KBM-7 (cell line): Measurements from ENCODE around the gene DYRK3.

Source experiments
- DNase-seq: peaks from one replicate; pipeline ENCODE4 v3.0.0-alpha.2; 2015
- in situ Hi-C: fragments of 300-500 bp; cut with MboI; formaldehyde crosslinking; loops from 2 replicates; pipeline ENCODE4 v1.14.3; 2020; ENCODE audit warnings: low sequenced_read_pairs, low pct_unique_long_range_greater_than_20kb, mixed read lengths

DYRK3 gene

DNA sequence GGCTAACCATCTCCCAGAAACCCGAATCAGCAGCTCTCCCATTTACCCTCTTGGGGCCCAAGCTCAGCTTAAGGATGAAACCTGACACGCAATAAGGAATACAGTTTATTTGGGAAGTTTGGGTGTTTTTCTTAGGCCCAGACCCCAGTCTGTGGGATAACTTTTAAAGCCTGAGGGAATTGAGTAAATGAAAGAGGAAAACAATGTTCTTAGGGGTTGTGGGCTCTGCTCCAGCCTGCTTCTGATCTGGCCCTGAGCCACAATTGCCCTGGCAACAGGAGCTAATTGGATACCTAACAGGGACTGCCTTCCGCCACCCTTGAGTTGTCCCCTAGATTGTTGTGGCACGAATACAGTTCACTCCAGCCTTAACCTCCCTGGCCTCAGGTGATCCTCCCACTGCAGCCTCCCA lies 20.1 kb downstream of the DYRK3 start:
- DNase-seq = no peak
- in situ Hi-C loops = no loop called here

DNA sequence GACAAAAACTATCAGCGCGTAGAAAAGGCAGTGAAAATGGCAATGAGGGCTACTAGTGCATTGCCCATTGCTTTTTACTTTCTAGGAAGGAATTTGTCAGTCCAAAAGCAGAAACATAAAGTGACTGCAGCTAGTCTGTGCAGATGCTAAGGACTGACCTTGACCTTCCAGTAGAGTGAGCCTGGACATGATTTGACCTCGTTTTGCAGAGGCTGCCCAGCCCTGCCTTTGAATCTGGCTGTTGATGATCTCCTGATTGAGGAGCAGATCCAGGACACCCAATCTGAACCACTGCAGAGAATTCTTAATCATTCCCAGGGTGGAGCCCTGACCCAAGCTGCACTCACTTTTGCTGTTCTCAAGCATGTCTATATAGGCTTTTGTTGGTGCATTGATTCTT lies 21.6 kb downstream of the DYRK3 start:
- in situ Hi-C loops = no loop called here
- DNase-seq = no peak

DNA sequence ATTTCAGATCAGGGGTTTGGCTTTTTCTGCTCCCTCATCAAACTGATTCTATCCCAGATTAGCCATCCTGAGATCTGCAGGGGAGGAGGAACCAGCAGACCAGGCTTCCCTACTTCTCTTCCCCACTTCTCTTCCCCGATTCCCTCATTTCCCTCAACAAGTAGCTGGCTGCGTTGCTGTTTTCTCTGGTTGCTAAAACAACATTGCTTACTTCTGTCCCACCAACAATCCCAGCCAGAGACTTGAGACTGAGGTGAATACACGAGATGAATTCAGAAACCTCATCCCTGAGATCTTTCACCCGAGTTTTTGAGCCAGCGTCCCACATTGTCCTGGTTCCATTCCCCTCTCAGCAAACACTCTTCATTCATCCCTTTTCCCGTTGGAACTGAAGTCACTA lies 22.4 kb downstream of the DYRK3 start:
- DNase-seq = no peak
- in situ Hi-C loops = no loop called here

DNA sequence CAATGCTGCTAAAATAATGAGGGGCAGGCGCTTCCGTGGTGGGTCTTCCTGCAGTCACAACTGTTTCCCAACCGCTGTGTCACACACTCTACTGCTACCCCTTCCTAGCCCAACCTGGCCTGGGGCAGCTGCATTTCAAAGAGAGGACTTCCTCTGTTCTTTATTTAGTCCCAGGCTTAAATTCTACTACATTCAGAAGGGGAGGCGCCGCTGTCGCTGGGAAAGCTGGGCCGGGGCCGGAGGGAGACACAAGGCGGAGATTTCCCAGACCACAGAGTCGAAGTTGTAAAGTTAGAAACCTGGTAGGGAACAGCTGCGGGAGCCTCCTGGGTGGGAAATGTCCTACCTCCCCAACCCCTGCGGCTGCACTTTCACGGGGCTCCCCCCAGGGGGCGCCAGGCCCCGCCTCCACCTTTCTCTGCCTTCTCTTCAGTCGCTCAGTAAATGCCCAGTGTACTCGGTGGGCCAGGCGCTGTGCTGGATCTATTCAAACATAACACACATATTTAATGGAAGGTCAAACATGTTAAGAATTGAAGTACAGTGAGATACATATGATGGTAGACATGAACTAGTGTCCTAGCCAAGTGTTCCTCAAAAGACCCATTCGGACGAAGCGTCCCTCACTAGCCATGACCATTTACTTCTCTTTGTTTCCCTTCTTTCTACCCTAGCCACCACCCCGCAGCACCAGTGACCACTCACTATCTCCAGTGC lies 23.1 kb downstream of the DYRK3 start:
- in situ Hi-C loops = no loop called here
- peak; percentile 89 for DNase-seq

DNA sequence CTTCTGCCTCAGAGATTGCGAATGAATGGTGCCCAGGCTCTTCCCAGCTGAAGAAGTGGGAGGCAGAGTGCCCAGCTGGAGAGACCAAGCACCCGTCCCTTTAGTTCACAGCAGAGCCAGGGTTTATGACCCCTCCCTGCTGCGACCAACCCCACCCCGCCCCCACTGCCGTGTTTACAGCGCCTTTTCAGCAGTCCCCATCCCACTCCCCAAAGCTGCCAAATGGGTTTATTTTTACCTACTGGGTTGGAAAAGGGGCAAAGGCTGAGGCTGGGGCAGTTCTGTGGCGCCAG lies 23.6 kb downstream of the DYRK3 start:
- DNase-seq = no peak
- in situ Hi-C loops = no loop called here

DNA sequence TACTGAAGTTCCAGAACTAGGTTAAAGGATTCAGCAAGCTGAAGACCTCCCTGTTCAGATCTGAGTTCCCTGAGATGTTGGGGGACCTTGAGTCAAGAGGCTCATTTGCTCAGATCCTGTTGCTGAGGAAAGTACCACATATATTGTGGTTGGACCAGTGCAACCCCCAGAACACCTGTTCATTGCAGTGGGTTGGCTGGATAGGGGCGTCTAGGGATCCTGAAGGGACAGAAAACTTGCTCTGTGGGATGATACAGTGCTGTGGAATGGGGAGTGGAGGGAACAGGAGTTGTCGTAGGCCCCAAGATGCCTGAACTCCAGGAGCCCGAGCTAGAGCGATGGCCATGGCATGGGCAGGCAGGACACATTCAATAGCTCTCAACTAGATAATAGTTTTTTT lies 24.8 kb downstream of the DYRK3 start:
- in situ Hi-C loops = no loop called here
- no peak for DNase-seq

DNA sequence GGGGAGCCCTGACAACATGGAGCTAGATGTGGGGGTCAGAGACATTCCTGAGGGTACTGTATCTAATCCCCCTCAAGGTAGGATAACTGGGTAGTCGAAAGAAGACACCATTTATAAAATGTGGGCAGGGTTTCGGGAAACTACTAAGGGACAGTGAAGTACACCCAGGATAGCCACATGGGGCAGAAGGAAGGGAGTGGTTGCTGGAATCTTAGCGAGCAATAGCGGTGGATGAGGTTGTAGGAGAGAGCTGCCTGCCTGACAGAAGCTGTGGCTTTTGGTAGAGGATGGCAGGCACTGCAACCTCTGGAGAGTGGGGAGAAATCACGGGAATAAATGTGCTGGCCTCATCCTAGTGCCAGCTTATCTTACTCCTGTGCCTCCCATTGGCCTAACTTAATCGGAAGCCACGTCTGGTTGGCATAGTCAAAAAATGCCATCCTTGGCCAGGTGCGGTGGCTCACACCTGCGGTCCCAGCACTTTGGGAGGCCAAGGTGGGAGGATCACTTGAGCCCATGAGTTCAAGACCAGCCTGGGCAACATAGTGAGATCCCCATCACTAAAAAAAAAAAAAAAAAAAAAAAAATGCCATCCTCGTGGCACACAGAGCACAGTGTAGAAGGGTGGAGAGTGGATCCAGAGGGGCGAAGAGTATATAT lies 26.0 kb downstream of the DYRK3 start:
- DNase-seq = no peak
- in situ Hi-C loops = no loop called here

DNA sequence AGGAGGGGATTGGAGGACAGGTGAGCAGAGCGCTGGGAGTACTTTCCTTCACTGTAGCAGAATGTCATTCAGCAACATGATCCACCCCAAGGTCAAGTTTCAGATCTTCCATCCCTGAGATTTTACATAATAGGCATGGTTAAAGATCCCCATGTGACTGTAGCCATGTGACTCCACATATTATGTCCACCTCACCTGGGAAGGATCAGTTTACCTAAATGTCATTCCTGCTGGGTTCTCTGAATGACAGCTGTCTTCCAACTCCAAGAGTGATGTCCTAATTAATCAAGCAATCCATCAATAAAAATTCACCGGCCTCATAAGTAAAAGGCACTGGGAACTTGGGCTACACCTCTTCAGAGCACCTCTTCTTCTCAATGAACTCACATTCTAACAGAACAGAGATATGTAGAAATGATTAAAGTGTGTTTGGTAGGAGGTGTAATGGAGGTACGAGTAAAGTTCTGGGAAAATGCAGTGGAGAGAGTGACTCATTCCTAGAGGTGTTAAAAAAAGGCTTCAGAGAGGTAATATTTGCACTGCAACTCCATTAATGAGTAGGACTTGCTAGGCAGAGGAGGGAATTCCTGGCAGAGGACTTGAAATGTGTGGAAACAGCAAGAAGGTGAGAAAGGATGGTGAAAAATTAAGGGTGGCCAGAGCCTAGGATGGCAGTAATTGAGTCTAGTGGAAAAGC lies 27.2 kb downstream of the DYRK3 start:
- no peak for DNase-seq
- in situ Hi-C loops = no loop called here

DNA sequence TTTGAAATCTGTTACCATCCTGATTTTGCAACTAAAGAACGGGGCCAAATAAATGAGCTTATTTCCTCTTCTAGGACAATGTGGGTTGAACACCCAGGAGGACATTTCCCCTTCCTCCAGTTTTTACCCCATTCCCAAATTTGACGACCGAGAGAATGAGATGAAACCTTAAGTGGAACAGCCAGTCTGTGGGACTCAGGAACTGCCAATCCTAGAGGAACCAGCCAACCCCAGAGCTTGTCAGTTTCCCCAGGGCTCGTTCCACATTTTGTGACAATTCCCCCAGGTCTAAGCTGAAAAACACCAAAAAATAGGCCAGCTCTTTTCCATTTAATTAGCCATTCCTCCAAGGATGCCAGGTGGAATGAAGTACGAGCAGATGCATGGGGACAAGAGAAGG lies 28.0 kb downstream of the DYRK3 start:
- DNase-seq = no peak
- in situ Hi-C loops = no loop called here

DNA sequence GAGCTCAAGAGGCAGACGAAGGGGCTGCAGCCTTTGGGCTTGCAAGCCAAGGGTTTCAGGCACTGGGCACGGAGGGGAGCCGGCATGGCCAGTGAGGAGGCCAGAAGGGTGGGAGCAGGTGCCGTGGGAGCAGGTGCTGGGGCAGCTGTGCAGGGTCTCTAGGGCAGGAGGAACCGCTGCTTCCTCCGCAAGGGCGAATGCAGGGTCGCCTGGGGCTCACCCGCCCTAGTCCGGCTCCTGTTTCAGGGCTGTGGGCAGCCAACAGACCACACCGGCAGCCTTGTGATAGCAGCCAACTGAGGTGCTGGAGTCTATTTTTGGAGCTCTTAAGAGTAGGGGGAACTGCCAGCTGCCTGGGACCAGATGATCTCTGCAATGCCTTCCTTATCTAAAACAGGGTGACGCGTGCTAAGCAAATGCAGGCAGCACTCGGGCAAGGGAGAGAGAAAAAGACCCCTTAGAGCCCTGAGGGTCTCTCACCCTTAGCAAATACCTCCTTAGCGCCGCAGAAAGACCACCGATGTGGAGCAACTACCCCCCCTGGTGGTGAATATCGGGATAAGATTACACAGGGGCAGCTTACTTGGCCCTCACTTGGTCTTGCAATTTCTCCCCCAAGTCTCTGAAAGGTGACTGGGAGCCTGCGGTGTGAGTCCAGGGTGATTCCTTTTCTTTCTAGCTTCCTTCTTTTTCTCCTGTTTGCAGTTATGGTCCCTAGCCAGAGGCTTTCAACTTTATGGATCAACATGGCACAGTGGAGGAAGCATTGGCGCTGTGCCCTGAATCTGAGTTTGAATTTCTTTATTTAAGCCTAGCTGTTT lies 28.7 kb downstream of the DYRK3 start:
- peak; percentile 86 for DNase-seq
- in situ Hi-C loops = no loop called here

DNA sequence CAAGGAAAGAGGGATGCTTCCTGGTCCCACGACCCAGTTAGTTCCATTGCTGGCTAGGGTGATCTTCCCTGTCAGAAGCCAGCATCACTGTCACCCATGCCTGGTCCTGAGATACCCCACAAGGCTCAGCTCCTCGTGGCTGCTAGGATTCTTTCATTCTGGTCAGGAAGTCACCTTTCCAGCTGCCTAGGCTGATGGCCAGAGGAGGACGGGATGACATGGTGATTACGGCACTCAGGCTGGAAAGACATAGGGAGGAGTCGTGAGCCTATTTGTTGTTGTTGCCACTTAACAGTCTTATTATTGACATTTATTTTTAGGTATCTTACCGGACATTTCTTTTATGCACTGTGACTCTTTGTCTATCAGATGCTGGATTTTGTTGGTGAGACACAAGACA lies 29.4 kb downstream of the DYRK3 start:
- DNase-seq = no peak
- in situ Hi-C loops = no loop called here

DNA sequence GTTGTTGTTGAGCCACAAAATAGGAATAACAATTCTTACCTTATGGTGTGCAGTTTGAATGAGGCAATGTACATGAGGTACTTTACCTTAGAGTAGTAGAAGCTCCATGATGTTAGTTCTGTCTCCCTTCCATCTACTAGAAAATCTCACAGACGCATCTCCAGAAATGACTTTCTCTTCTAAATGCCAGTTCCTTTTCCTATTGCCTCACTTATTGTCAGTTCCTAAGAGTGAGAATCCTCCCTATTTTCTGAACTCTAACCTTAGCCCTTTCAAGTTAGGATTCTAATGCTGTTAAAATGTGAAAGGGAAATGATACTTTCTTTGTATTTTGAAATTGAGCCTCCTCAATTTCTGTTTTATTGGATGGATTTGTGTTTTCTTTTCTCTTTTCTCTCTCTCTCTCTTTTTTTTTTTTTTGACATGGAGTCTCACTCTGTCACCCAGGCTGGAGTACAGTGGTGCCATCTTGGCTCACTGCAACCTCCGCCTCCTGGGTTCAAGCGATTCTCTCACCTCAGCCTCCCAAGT lies 30.8 kb downstream of the DYRK3 start:
- in situ Hi-C loops = no loop called here
- no peak for DNase-seq

DNA sequence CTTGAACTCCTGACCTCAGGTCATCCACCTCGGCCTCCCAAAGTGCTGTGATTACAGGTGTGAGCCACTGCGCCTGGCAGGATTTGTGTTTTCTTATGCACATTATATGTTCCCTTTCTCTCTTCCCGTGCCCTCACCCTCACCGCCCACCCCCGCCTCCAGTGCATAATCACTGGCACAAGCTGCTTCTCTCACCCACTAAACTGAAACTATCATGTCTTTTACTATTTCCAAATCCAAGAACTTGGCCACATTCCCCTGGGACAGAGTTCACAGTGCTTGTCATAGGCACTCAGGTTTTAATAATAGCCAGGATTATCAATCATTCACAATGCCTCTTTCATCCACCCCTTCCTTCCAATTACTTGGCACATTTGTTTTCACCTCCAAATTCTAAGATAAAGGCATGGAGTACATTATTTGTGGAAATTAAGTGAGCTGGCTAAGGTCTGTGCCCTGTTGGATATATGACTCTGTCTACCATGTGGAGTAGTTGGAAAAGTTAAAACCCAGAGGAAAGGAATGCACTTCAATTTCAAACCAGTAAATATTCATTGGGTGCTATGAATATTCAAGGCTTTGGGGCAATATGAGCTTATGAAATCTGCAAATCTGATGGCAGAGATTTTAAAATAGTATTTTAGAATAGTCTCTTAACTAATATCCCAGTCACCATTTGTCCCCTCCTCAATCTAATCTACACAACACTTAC lies 31.8 kb downstream of the DYRK3 start:
- in situ Hi-C loops = no loop called here
- no peak for DNase-seq

DNA sequence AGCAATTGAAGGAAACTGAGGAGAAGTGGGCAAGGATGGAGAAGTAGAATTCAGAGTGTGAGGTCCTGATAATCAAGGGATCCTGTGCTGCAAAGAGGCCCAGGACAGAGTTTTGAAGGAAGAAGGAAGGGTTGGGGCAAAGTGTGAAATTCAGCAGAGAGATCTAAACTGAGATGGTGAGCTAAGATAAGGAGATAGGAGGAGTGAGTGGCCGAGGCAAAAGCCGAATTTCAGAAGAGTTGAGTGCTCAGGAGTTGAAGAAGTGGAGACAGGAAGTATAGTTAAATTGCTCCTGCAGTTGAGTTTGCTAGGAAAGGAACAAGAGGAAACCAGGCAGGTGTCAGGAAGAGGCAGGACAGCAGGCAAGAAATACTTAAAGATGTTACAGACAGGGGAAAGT lies 33.0 kb downstream of the DYRK3 start:
- DNase-seq = peak; percentile 35
- in situ Hi-C loops = no loop called here

DNA sequence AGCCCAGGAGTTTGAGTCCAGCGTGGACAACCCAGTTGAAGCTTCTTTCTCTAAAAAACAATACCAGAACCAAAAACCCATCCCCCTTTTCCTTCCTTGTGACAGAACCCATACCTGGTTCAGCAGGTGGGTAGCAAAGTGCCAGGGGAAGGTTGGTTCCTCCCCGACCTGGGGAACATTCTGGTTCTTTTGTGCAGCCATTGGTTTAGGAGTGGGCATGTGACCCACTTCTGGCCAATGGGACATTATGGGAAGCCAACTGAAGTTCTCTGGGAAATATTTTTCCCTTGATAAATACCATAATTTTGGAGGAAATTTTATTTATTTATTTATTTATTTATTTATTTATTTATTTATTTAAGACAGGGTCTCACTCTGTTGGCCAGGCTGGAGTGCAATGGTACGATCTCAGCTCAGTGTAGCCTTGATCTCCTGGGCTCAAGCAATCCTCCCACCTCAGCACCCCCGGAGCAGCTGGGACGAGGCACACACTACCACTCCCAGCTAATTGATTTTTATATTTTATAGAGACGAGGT lies 33.6 kb downstream of the DYRK3 start:
- no peak for DNase-seq

DNA sequence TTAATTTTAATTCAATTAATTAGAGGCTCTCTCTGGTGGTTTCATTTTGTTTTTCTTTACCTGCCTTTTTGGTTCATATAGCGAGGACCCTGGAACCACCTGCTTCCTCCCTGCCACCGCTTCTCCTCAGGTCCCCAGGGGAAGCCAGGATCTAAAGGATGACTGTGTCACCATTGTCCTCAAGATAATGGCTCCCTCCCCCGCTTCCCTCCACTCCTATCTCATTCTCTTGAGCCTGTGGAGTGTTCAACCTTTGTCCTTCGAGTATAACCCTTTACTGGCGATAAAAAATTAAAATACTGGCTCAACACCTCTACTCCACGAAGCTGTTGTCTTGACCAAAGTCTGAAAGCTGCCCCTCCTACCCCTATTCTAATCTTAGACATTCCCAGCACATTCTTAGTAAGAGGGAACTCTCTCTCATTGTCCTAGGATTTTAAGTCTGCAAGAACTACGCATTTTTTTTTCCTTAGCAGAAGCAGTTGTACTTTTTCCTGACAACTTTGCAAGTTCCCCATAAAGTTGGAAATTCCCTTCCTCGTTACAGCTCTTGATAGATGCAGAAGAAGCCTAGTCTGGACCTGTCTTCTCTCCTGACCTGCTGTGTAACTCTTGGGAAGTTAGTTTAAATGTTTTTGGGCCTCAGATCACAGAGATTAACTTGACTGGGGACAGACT lies 36.8 kb downstream of the DYRK3 start:
- DNase-seq = peak; percentile 23
- in situ Hi-C loops = no loop called here

More for the DNA sequence above, 33.6 kb downstream of the DYRK3 start:
- in situ Hi-C loops = no loop called here

DNA sequence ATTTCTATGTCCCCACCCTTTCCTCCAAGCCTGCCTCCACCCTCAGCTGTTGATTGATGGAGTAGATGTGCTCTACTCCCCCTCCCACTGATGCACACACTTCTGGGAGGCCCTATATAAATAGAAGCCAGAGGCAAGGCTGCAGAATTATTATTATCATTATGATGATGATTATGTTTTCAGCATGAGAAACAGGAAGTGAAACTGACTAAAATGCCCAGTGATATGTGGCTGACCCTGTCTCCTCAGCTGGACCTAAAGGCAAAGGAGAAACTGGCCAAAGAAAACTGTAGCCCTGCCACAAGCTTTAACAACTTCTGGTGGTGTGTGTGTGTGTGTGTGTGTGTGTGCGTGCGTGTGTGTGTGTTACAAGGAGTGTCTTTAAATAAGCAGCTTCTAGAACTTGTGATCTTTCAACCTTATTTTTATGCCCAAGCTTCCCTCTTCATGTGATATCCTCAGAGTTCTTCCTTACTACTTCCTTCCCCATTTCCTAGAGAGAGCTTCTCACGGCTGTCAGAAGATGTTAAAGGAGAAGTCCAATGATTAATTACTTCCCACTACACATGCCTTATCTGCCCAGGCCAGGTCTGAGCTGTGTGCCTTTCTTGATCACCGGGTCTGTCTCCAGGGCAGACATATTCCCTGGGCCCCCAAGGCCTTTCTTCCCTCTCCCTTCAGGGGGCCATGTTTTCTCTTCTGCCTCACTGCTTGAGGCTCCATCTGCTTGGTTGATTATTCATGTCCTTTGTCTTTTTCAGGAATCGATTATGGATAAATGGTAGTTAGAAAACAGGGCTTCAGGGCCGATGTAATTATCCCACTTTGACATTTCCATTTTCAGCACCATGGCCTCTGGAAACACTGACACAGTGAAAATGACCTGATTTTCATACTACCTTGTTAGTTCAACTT lies 37.8 kb downstream of the DYRK3 start:
- peak; percentile 85 for DNase-seq

More for the DNA sequence above, 37.8 kb downstream of the DYRK3 start:
- in situ Hi-C loops = no loop called here
